Progenitor cell of endocrine pancreas (in vitro differentiated cells): ENCODE results near the gene FRMD1. TPM values are rescaled to one million over a fixed set of nuclear protein-coding genes. Genes with fewer than 3 reads are reported as not detected.

Experiments used
- DNase-seq: peaks from one replicate; pipeline ENCODE4 v3.0.0; 2021; ENCODE audit warnings: low spot score; ENCODE audit not compliant: unreplicated experiment
- H3K27ac Mint-ChIP-seq: 2 replicates; pipeline ENCODE4 v1.8.0; 2021; ENCODE audit warnings: mild to moderate bottlenecking, moderate library complexity, mixed read lengths
- H3K27me3 Mint-ChIP-seq: 2 replicates; pipeline ENCODE4 v1.8.0; 2021; ENCODE audit warnings: mixed read lengths
- H3K36me3 Mint-ChIP-seq: 2 replicates; pipeline ENCODE4 v1.8.0; 2022; ENCODE audit warnings: mixed read lengths; ENCODE audit not compliant: insufficient read depth
- H3K4me1 Mint-ChIP-seq: 2 replicates; pipeline ENCODE4 v1.8.0; 2021; ENCODE audit warnings: low read depth, mixed read lengths
- H3K4me3 Mint-ChIP-seq: 2 replicates; pipeline ENCODE4 v1.8.0; 2021; ENCODE audit warnings: low read depth, mild to moderate bottlenecking, moderate library complexity, mixed read lengths
- H3K9me3 Mint-ChIP-seq: 2 replicates; pipeline ENCODE4 v1.8.0; 2021; ENCODE audit warnings: low read depth, mixed read lengths
- total RNA-seq: library from RNA; stranded (reverse); gene quantifications from 2 replicates; pipeline ENCODE4 v1.2.1, GENCODE V29; 2021
- TF ChIP-seq, protein P1 (sequence below): fragments of 200-600 bp; sonication (generic); IDR thresholded peaks from one replicate; pipeline ENCODE4 v1.5.0; 2021; ENCODE audit warnings: antibody characterized with exemption, mild to moderate bottlenecking; ENCODE audit not compliant: unreplicated experiment

FRMD1 gene
- total RNA-seq, 1 donor from 2014 or later, result not detected

DNA sequence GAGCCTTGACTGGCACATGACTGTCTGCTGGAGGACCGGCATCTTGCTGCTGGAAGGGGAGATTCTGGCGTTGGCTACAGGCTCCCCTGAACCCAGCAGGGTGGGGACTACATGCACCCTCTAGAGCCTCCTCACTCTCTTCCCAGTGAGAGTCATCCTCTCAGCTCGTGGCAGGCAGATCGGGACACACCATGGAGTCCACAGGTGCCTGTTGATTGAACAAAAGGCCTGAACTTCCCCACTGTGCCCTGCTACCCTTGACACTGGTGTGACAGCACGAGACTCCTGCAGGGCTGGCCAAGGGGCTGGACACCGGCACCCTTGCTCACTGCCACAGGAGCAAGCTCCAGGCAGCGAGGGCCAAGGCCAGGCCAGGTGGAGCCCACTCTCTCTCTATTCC lies 8.2 kb downstream of the FRMD1 start:
- H3K9me3 Mint-ChIP-seq, result no peaks in the 10 kb centered on the region
- H3K4me1 Mint-ChIP-seq, result no peaks in the 10 kb centered on the region
- H3K36me3 Mint-ChIP-seq, result no peaks in the 10 kb centered on the region
- H3K4me3 Mint-ChIP-seq, result no peak overlapping the region
- H3K27ac Mint-ChIP-seq, result no peak overlapping the region
- TF ChIP-seq, protein P1, sequence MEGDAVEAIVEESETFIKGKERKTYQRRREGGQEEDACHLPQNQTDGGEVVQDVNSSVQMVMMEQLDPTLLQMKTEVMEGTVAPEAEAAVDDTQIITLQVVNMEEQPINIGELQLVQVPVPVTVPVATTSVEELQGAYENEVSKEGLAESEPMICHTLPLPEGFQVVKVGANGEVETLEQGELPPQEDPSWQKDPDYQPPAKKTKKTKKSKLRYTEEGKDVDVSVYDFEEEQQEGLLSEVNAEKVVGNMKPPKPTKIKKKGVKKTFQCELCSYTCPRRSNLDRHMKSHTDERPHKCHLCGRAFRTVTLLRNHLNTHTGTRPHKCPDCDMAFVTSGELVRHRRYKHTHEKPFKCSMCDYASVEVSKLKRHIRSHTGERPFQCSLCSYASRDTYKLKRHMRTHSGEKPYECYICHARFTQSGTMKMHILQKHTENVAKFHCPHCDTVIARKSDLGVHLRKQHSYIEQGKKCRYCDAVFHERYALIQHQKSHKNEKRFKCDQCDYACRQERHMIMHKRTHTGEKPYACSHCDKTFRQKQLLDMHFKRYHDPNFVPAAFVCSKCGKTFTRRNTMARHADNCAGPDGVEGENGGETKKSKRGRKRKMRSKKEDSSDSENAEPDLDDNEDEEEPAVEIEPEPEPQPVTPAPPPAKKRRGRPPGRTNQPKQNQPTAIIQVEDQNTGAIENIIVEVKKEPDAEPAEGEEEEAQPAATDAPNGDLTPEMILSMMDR, result no peak
- no peak for DNase-seq
- H3K27me3 Mint-ChIP-seq, result peaks cover 20% of the 10 kb centered on the region

DNA sequence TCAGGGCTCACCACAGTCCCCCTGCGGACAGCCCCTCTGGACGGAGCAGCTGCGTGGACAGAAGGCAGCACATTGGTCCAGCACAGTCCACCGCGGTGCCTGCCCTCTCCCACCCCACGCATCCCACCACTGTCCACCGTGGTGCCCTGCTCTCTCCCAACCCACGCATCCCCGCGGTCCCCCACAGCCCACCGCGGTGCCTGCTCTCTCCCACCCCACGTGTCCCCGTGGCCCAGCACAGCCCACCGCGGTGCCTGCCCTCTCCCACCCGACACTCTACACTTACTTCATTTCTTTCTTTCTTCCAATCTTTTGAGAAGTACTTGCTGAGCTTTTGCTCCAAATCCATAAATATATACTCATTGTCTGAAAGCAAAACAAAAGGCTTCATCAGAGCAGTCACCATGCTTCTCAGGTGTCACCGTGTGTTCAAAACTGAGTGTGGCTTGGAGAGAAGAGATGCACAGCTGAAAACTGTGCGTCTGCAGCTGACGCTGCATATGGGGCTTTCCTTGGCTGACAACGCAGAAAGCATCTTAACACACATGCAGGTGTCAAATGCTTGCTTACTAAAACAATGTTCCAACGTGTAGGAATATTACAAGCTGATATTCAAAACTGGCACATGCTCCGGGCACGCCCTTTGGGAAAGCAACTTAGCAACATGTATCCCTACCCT lies 11.8 kb downstream of the FRMD1 start:
- peaks cover 17% of the 10 kb centered on the region for H3K27me3 Mint-ChIP-seq

DNA sequence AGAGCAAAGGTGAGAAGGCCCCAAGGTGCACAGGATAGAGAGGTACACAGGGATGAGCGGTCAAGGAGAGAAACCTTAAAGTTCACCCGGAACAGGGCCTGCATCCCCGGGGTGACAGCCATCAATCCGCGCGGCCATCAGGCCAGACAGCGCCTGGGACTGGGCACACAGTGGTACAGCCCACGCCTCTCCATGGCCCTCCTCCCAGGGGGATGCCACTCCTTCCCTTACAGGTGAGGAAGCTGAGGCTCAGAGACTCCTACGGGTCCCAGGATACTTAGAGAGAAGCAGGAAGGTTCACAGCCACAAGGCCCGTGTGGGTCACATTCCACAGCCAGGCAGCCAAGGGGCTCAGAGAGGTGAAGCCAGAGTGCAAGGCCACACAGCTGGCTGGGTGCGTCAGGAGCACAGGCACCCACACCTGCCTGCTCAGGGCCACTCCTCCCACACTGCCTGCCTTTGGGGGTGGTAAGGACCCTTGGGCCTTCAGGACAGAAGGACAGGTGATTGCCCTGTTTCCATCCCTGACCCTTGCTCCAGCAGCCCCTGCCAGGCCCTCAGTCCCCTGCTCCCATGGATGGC lies 14.7 kb downstream of the FRMD1 start:
- TF ChIP-seq, protein P1, result no peak

More for the DNA sequence above, 11.8 kb downstream of the FRMD1 start:
- Mint-ChIP-seq H3K36me3 (no peaks in the 10 kb centered on the region), H3K4me1 (no peaks in the 10 kb centered on the region), H3K27ac (no peak overlapping the region), H3K9me3 (no peaks in the 10 kb centered on the region), H3K4me3 (no peak overlapping the region)
- TF ChIP-seq, protein P1, result no peak
- DNase-seq, result no peak

DNA sequence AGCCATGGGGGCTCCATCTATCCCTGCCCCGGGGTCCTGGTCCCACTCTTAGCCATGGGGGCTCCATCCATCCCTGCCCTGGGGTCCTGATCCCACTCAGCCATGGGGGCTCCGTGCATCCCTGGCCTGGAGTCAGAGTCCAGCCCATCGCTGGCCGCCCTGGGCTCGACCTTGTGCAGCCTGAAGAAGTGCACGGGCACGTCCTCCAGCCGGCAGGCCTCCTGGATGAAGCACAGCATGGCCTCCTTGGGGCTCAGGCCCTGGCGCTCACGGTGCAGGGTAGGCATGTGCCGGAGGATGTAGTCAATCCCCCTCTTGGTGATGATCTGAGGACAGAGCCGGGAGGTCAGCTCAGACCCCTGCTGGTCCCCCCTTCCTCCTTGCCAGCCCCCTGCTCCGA lies 15.6 kb downstream of the FRMD1 start:
- H3K4me3 Mint-ChIP-seq, result no peak overlapping the region
- no peaks in the 10 kb centered on the region for H3K9me3 Mint-ChIP-seq
- H3K4me1 Mint-ChIP-seq, result no peaks in the 10 kb centered on the region
- no peak for DNase-seq
- no peaks in the 10 kb centered on the region for H3K27me3 Mint-ChIP-seq
- TF ChIP-seq, protein P1, result no peak
- H3K36me3 Mint-ChIP-seq, result no peaks in the 10 kb centered on the region
- H3K27ac Mint-ChIP-seq, result no peak overlapping the region

More for the DNA sequence above, 14.7 kb downstream of the FRMD1 start:
- Mint-ChIP-seq H3K9me3 (no peaks in the 10 kb centered on the region), H3K36me3 (no peaks in the 10 kb centered on the region), H3K4me1 (no peaks in the 10 kb centered on the region), H3K27ac (no peak overlapping the region), H3K27me3 (peaks cover 2% of the 10 kb centered on the region), H3K4me3 (no peak overlapping the region)
- no peak for DNase-seq

- DNase-seq, result no peak
- Mint-ChIP-seq H3K27me3 (no peaks in the 10 kb centered on the region), H3K4me1 (no peaks in the 10 kb centered on the region), H3K4me3 (no peak overlapping the region), H3K9me3 (no peaks in the 10 kb centered on the region), H3K36me3 (no peaks in the 10 kb centered on the region), H3K27ac (no peak overlapping the region)
- TF ChIP-seq, protein P1, result no peak
These were observed 16.4 kb downstream of the FRMD1 start for GRCh38 chr6:168062346-168063289.
